SIG-M5 treated with dmso at 0.1 percent for 504 hours (cell line): Measurements from ENCODE around the gene CD81.
A peak's percentile ranks its signal among the peaks of the same experiment; 100 is the strongest.
"Not testable (repeated sequence)": the region's sequence is repeated elsewhere in the genome, so short reads cannot be mapped to it uniquely, and the experiment has no call there.

ENCODE experiments used
- DNase-seq: peaks from one replicate; lab custom pipeline; 2025; ENCODE audit not compliant: unreplicated experiment; lab: John Stamatoyannopoulos, UW

Gene CD81

GRCh38 chr11:2376751-2377451 is at the start of gene CD81:
Gene CD81 (plus strand): TSS chr11:2377310. CDS start chr11:2377550, 240 bp downstream.
- DNase-seq = peak; percentile 7

- no peak for DNase-seq
Observed at GRCh38 chr11:2328021-2328420, 49.1 kb upstream of the CD81 start.

- no peak for DNase-seq
Observed at GRCh38 chr11:2328656-2329354, 48.3 kb upstream of the CD81 start.

- no peak for DNase-seq
Observed at GRCh38 chr11:2329551-2329950, 47.6 kb upstream of the CD81 start.

GRCh38 chr11:2330696-2331095 is 46.4 kb upstream of the CD81 start:
- no peak for DNase-seq

GRCh38 chr11:2331404-2331803 is 45.7 kb upstream of the CD81 start:
- DNase-seq = no peak

GRCh38 chr11:2332569-2332968 is 44.5 kb upstream of the CD81 start:
- DNase-seq = not testable (repeated sequence)

GRCh38 chr11:2333486-2334205 is 43.5 kb upstream of the CD81 start:
- DNase-seq = not testable (repeated sequence)

- not testable (repeated sequence) for DNase-seq
Observed at GRCh38 chr11:2335286-2335685, 41.8 kb upstream of the CD81 start.

- not testable (repeated sequence) for DNase-seq
Observed at GRCh38 chr11:2338760-2339159, 38.4 kb upstream of the CD81 start.

GRCh38 chr11:2342557-2342956 is 34.6 kb upstream of the CD81 start:
- DNase-seq = no peak

GRCh38 chr11:2342981-2343380 is 34.1 kb upstream of the CD81 start:
- DNase-seq = no peak

GRCh38 chr11:2343502-2343901 is 33.6 kb upstream of the CD81 start:
- DNase-seq = no peak

GRCh38 chr11:2345050-2345449 is 32.1 kb upstream of the CD81 start:
- DNase-seq = no peak

GRCh38 chr11:2346014-2346413 is 31.1 kb upstream of the CD81 start:
- no peak for DNase-seq

GRCh38 chr11:2346586-2347307 is 30.4 kb upstream of the CD81 start:
- no peak for DNase-seq

- DNase-seq = no peak
Observed at GRCh38 chr11:2347308-2347830, 29.7 kb upstream of the CD81 start.

- DNase-seq = no peak
Observed at GRCh38 chr11:2348986-2349385, 28.1 kb upstream of the CD81 start.

- DNase-seq = no peak
Observed at GRCh38 chr11:2351701-2352100, 25.4 kb upstream of the CD81 start.

- no peak for DNase-seq
Observed at GRCh38 chr11:2352420-2352819, 24.7 kb upstream of the CD81 start.

GRCh38 chr11:2355000-2355644 is 22.0 kb upstream of the CD81 start:
- no peak for DNase-seq
